GM23338 (cell line): ENCODE data around the gene UNC13D. TPM values are rescaled to one million over a fixed set of nuclear protein-coding genes. Genes with fewer than 3 reads are reported as not detected.

Experiments used
- ATAC-seq: fragments of 200-7000 bp; cut with Tn5 transposase; 3 replicates; pipeline ENCODE4 v1.9.1; 2020
- DNase-seq: peaks from one replicate; pipeline ENCODE4 v3.0.0-alpha.2; 2015; ENCODE audit warnings: low spot score
- H2AFZ ChIP-seq: fragments of 200-600 bp; sonication (generic); 2 replicates; pipeline ENCODE4 v1.8.0; 2016; ENCODE audit warnings: antibody characterized with exemption, mild to moderate bottlenecking, moderate library complexity
- H3F3A ChIP-seq: fragments of 200-600 bp; sonication (generic); replicated peaks from 2 replicates; pipeline ENCODE4 v1.8.0; 2017; ENCODE audit warnings: antibody characterized with exemption, mixed run types, low read depth
- H3K27ac ChIP-seq: fragments of 200-600 bp; sonication (generic); 2 replicates; pipeline ENCODE4 v1.6.1; 2016; ENCODE audit warnings: low read depth
- H3K27me3 ChIP-seq: fragments of 200-600 bp; sonication (generic); 2 replicates; pipeline ENCODE4 v1.8.0; 2016; ENCODE audit warnings: mild to moderate bottlenecking, mixed run types, moderate library complexity; ENCODE audit not compliant: insufficient read depth
- H3K36me3 ChIP-seq: fragments of 200-600 bp; sonication (generic); 2 replicates; pipeline ENCODE4 v1.8.0; 2016; ENCODE audit warnings: mild to moderate bottlenecking; ENCODE audit not compliant: insufficient read depth
- H3K4me1 ChIP-seq: fragments of 200-600 bp; sonication (generic); 2 replicates; pipeline ENCODE4 v1.8.0; 2016; ENCODE audit warnings: mild to moderate bottlenecking, moderate library complexity; ENCODE audit not compliant: insufficient read depth
- H3K4me2 ChIP-seq: fragments of 200-600 bp; sonication (generic); 2 replicates; pipeline ENCODE4 v1.7.1; 2017; ENCODE audit warnings: mixed run types
- H3K4me3 ChIP-seq: fragments of 200-600 bp; sonication (generic); 2 replicates; pipeline ENCODE4 v1.6.1; 2016; ENCODE audit warnings: mixed run types
- H3K79me2 ChIP-seq: fragments of 200-600 bp; sonication (generic); replicated peaks from 2 replicates; pipeline ENCODE4 v1.8.0; 2017; ENCODE audit warnings: mild to moderate bottlenecking; ENCODE audit not compliant: insufficient read depth
- H3K9me2 ChIP-seq: fragments of 200-600 bp; sonication (generic); 2 replicates; pipeline ENCODE4 v1.8.0; 2017; ENCODE audit not compliant: insufficient read depth
- H4K20me1 ChIP-seq: fragments of 200-600 bp; sonication (generic); replicated peaks from 2 replicates; pipeline ENCODE4 v1.8.0; 2017; ENCODE audit warnings: mild to moderate bottlenecking; ENCODE audit not compliant: insufficient read depth
- H3K27ac Mint-ChIP-seq: 2 replicates; pipeline ENCODE4 v1.8.0; 2020; ENCODE audit warnings: inconsistent platforms, mild to moderate bottlenecking, moderate library complexity, mixed read lengths
- H3K27me3 Mint-ChIP-seq: 3 replicates; pipeline ENCODE4 v1.8.0; 2022; ENCODE audit warnings: low read depth, mild to moderate bottlenecking, moderate library complexity, mixed read lengths, inconsistent platforms; ENCODE audit not compliant: insufficient read depth, poor library complexity
- H3K36me3 Mint-ChIP-seq: 3 replicates; pipeline ENCODE4 v1.8.0; 2021; ENCODE audit warnings: low read depth, mild to moderate bottlenecking, inconsistent platforms, moderate library complexity, mixed read lengths
- H3K4me1 Mint-ChIP-seq: 3 replicates; pipeline ENCODE4 v1.8.0; 2020; ENCODE audit warnings: mild to moderate bottlenecking, inconsistent platforms, mixed read lengths
- H3K4me3 Mint-ChIP-seq: 3 replicates; pipeline ENCODE4 v1.8.0; 2021; ENCODE audit warnings: moderate library complexity, mild to moderate bottlenecking, inconsistent platforms, mixed read lengths
- H3K9me3 Mint-ChIP-seq: 3 replicates; pipeline ENCODE4 v1.8.0; 2020; ENCODE audit warnings: moderate library complexity, mild to moderate bottlenecking, inconsistent platforms, mixed read lengths
- CREB1 ChIP-seq: fragments of 250-450 bp; sonication (Bioruptor Pico); IDR thresholded peaks from 2 replicates; pipeline ENCODE4 v1.5.0; 2020; ENCODE audit warnings: low read depth, mild to moderate bottlenecking, moderate library complexity
- CTCF ChIP-seq, 2 experiments: fragments of 200-600 bp in 1 of 2; sonication (generic) in 1 of 2; conservative IDR thresholded peaks; 2 replicates each; pipeline versions ENCODE4 v1.5.1 to v1.6.1; 2016 to 2017; ENCODE audit warnings: antibody characterized with exemption in 2 of 2, low read depth in 2 of 2, mild to moderate bottlenecking in 2 of 2, moderate library complexity in 1 of 2
- ETS1 ChIP-seq: IDR thresholded peaks from 2 replicates; pipeline ENCODE4 v1.6.1; 2016; ENCODE audit warnings: antibody characterized with exemption
- EZH2 ChIP-seq: fragments of 200-600 bp; sonication (generic); IDR thresholded peaks from one replicate; pipeline ENCODE4 v1.8.0; 2017; ENCODE audit warnings: antibody characterized with exemption, mild to moderate bottlenecking, low read depth; ENCODE audit not compliant: unreplicated experiment
- EZH2phosphoT487 ChIP-seq: fragments of 200-600 bp; sonication (generic); IDR thresholded peaks from one replicate; pipeline ENCODE4 v1.8.1; 2018; ENCODE audit warnings: antibody characterized with exemption; ENCODE audit not compliant: unreplicated experiment
- JUNB ChIP-seq: IDR thresholded peaks from one replicate; pipeline ENCODE4 v1.6.1; 2016; ENCODE audit warnings: antibody characterized with exemption; ENCODE audit not compliant: unreplicated experiment
- POLR2AphosphoS5 ChIP-seq: IDR thresholded peaks from 2 replicates; pipeline ENCODE4 v1.6.1; 2016; ENCODE audit warnings: antibody characterized with exemption, low read depth
- REST ChIP-seq: IDR thresholded peaks from one replicate; pipeline ENCODE4 v1.6.1; 2018; ENCODE audit warnings: antibody characterized with exemption; ENCODE audit not compliant: unreplicated experiment
- ZNF462 ChIP-seq: fragments of 250-450 bp; sonication (Bioruptor Pico); IDR thresholded peaks from 2 replicates; pipeline ENCODE4 v1.5.0; 2020; ENCODE audit warnings: mild to moderate bottlenecking, moderate library complexity
- polyA plus RNA-seq: library from polyadenylated mRNA; unstranded; fragments of >200 nt; fragmentation: Nextera tagmentation; extraction: Ambion mirVana; gene quantifications from 2 replicates; pipeline ENCODE4 v1.2.1, GENCODE V29; 2016
- total RNA-seq: library from RNA; depleted of rRNA; stranded (reverse); fragments of >200 nt; shearing (Covaris generic); gene quantifications from 2 replicates; pipeline ENCODE4 v1.2.3, GENCODE V29; 2014

The UNC13D gene
- total and polyA plus RNA-seq, 2 experiments from 2014 or later, result 5.9 to 10.8 TPM

GRCh38 chr17:75844530-75845057, 390 bp upstream of the UNC13D start:
- Mint-ChIP-seq H3K36me3 (peaks cover 35% of the 10 kb centered on the region), H3K27ac (no peak overlapping the region), H3K4me1 (peaks cover 14% of the 10 kb centered on the region), H3K9me3 (no peaks in the 10 kb centered on the region), H3K4me3 (no peak overlapping the region), H3K27me3 (peaks cover 8% of the 10 kb centered on the region)
- Histone ChIP-seq H3K27me3 (no peaks in the 10 kb centered on the region), H3K9me2 (no peaks in the 10 kb centered on the region), H3K79me2 (no peaks in the 10 kb centered on the region), H3K4me3 (no peak overlapping the region), H3K4me1 (peaks cover 10% of the 10 kb centered on the region), H4K20me1 (no peaks in the 10 kb centered on the region), H2AFZ (no peak overlapping the region), H3K36me3 (0 out of 2 replicates have a peak, but pooled peaks cover 8% of the 10 kb centered on the region), H3K4me2 (no peak overlapping the region), H3K27ac (no peak overlapping the region), H3F3A (peaks cover 17% of the 10 kb centered on the region; the same call in 1 of the 2 replicates)
- no peak for TF ChIP-seq ETS1
- TF ChIP-seq JUNB, result no peak
- no peak for TF ChIP-seq EZH2
- no peak for TF ChIP-seq CREB1
- no peak for TF ChIP-seq POLR2AphosphoS5
- no peak for TF ChIP-seq CTCF (conservative IDR thresholded peaks at IDR 0.05; ENCODE audit: low read depth in 2 of 2)
- no peak for TF ChIP-seq EZH2phosphoT487
- TF ChIP-seq REST, result no peak
- no peak for TF ChIP-seq ZNF462 (CRISPR knock-in tag)
- DNase-seq, result no peak
- peak; percentile 10; the same call in 2 of the 3 replicates for ATAC-seq
